Neural progenitor cell (in vitro differentiated cells): Measurements from ENCODE around the gene TIMP3. TPM values are rescaled to one million over a fixed set of nuclear protein-coding genes. Genes with fewer than 3 reads are reported as not detected.
A peak's percentile ranks its signal among the peaks of the same experiment; 100 is the strongest.
"Not testable (repeated sequence)": the region's sequence is repeated elsewhere in the genome, so short reads cannot be mapped to it uniquely, and the experiment has no call there.

Experiments used
- DNase-seq: peaks from one replicate; pipeline ENCODE4 v3.0.0-alpha.2; 2016; ENCODE audit warnings: low spot score
- H2AFZ ChIP-seq: fragments of 200-600 bp; sonication (generic); replicated peaks from 2 replicates; pipeline ENCODE4 v1.6.1; 2016; ENCODE audit warnings: antibody characterized with exemption
- H3F3A ChIP-seq: fragments of 200-600 bp; sonication (generic); 2 replicates; pipeline ENCODE4 v1.6.1; 2016; ENCODE audit warnings: antibody characterized with exemption, low read depth
- H3K27ac ChIP-seq: fragments of 200-600 bp; sonication (generic); 2 replicates; pipeline ENCODE4 v1.5.1; 2016; ENCODE audit warnings: mild to moderate bottlenecking
- H3K27me3 ChIP-seq: fragments of 200-600 bp; sonication (generic); 2 replicates; pipeline ENCODE4 v1.6.1; 2016; ENCODE audit warnings: mild to moderate bottlenecking, moderate library complexity
- H3K36me3 ChIP-seq: fragments of 200-600 bp; sonication (generic); 2 replicates; pipeline ENCODE4 v1.5.1; 2016
- H3K4me1 ChIP-seq: fragments of 200-600 bp; sonication (generic); 2 replicates; pipeline ENCODE4 v1.6.1; 2016; ENCODE audit warnings: mixed run types
- H3K4me2 ChIP-seq: fragments of 200-600 bp; sonication (generic); 2 replicates; pipeline ENCODE4 v1.6.1; 2016
- H3K4me3 ChIP-seq: fragments of 200-600 bp; sonication (generic); 2 replicates; pipeline ENCODE4 v1.5.1; 2016
- H3K79me2 ChIP-seq: fragments of 200-600 bp; sonication (generic); 2 replicates; pipeline ENCODE4 v1.6.1; 2016; ENCODE audit warnings: low read depth
- H3K9ac ChIP-seq: fragments of 200-600 bp; sonication (generic); 2 replicates; pipeline ENCODE4 v1.6.1; 2016
- H3K9me3 ChIP-seq: fragments of 200-600 bp; sonication (generic); 2 replicates; pipeline ENCODE4 v1.5.1; 2016; ENCODE audit warnings: low read depth
- H4K20me1 ChIP-seq: fragments of 200-600 bp; sonication (generic); 2 replicates; pipeline ENCODE4 v1.6.1; 2016; ENCODE audit warnings: low read depth
- H3K27ac Mint-ChIP-seq: 3 replicates; pipeline ENCODE4 v1.8.0; 2021; ENCODE audit warnings: mixed read lengths
- H3K27me3 Mint-ChIP-seq: 2 replicates; pipeline ENCODE4 v1.8.0; 2022; ENCODE audit warnings: low read depth, mild to moderate bottlenecking, inconsistent platforms, moderate library complexity, mixed read lengths; ENCODE audit not compliant: insufficient read depth
- H3K36me3 Mint-ChIP-seq: 3 replicates; pipeline ENCODE4 v1.8.0; 2021; ENCODE audit warnings: mixed read lengths
- H3K4me1 Mint-ChIP-seq: 3 replicates; pipeline ENCODE4 v1.8.0; 2021; ENCODE audit warnings: mixed read lengths
- H3K4me3 Mint-ChIP-seq: 3 replicates; pipeline ENCODE4 v1.8.0; 2021; ENCODE audit warnings: mild to moderate bottlenecking, moderate library complexity, mixed read lengths
- H3K9me3 Mint-ChIP-seq: 3 replicates; pipeline ENCODE4 v1.8.0; 2020; ENCODE audit warnings: mixed read lengths
- CTCF ChIP-seq: fragments of 200-600 bp; sonication (generic); IDR thresholded peaks from 2 replicates; pipeline ENCODE4 v1.5.1; 2017; ENCODE audit warnings: antibody characterized with exemption, mild to moderate bottlenecking
- EZH2 ChIP-seq: fragments of 200-600 bp; sonication (generic); IDR thresholded peaks from 2 replicates; pipeline ENCODE4 v1.6.1; 2017; ENCODE audit warnings: antibody characterized with exemption, mild to moderate bottlenecking, moderate library complexity
- EZH2phosphoT487 ChIP-seq: fragments of 200-600 bp; sonication (generic); IDR thresholded peaks from 2 replicates; pipeline ENCODE4 v1.6.1; 2017; ENCODE audit warnings: antibody characterized with exemption
- total RNA-seq: library from RNA; depleted of rRNA; stranded (reverse); fragments of >200 nt; gene quantifications from 2 replicates; pipeline ENCODE4 v1.2.3, GENCODE V29; 2015; ENCODE audit warnings: low replicate concordance

Gene TIMP3
- total RNA-seq, 1 donor from 2014 or later = 6.3 TPM

GRCh38 chr22:32866953-32867352 lies 65.4 kb downstream of the TIMP3 start:
- H3K4me2 ChIP-seq = no peak overlapping the region
- no peaks in the 10 kb centered on the region for H3F3A ChIP-seq
- no peaks in the 10 kb centered on the region for H3K4me1 ChIP-seq
- Mint-ChIP-seq H3K4me1 (peaks cover 6% of the 10 kb centered on the region), H3K36me3 (no peaks in the 10 kb centered on the region), H3K27me3 (peaks cover 8% of the 10 kb centered on the region), H3K27ac (no peak overlapping the region), H3K4me3 (no peak overlapping the region), H3K9me3 (no peaks in the 10 kb centered on the region)
- no peak overlapping the region for H3K9ac ChIP-seq
- no peak overlapping the region for H3K27ac ChIP-seq
- no peaks in the 10 kb centered on the region for H4K20me1 ChIP-seq
- no peak overlapping the region for H2AFZ ChIP-seq
- H3K9me3 ChIP-seq = no peaks in the 10 kb centered on the region
- no peaks in the 10 kb centered on the region for H3K79me2 ChIP-seq
- DNase-seq = no peak
- no peak overlapping the region for H3K4me3 ChIP-seq
- no peaks in the 10 kb centered on the region for H3K36me3 ChIP-seq
- TF ChIP-seq CTCF = no peak
- TF ChIP-seq EZH2 = no peak
- TF ChIP-seq EZH2phosphoT487 = no peak
- no peaks in the 10 kb centered on the region for H3K27me3 ChIP-seq

GRCh38 chr22:32868946-32869345 lies 67.4 kb downstream of the TIMP3 start:
- Histone ChIP-seq H3K9me3 (no peaks in the 10 kb centered on the region), H3K9ac (no peak overlapping the region), H3K36me3 (no peaks in the 10 kb centered on the region), H3K79me2 (no peaks in the 10 kb centered on the region), H3K27ac (no peak overlapping the region), H2AFZ (no peak overlapping the region), H3F3A (no peaks in the 10 kb centered on the region), H3K4me1 (no peaks in the 10 kb centered on the region), H3K27me3 (no peaks in the 10 kb centered on the region), H4K20me1 (no peaks in the 10 kb centered on the region), H3K4me2 (no peak overlapping the region), H3K4me3 (no peak overlapping the region)
- no peaks in the 10 kb centered on the region for H3K36me3 Mint-ChIP-seq
- no peaks in the 10 kb centered on the region for H3K4me1 Mint-ChIP-seq
- peak overlapping the region; percentile 38 for H3K27ac Mint-ChIP-seq
- peaks cover 8% of the 10 kb centered on the region for H3K27me3 Mint-ChIP-seq
- no peak overlapping the region for H3K4me3 Mint-ChIP-seq
- no peak for TF ChIP-seq CTCF
- no peak for TF ChIP-seq EZH2
- TF ChIP-seq EZH2phosphoT487 = no peak
- no peaks in the 10 kb centered on the region for H3K9me3 Mint-ChIP-seq
- DNase-seq = no peak

- Histone ChIP-seq H3K27me3 (no peaks in the 10 kb centered on the region), H4K20me1 (no peaks in the 10 kb centered on the region), H3K27ac (no peak overlapping the region), H3K4me3 (no peak overlapping the region), H3K36me3 (no peaks in the 10 kb centered on the region), H3K79me2 (no peaks in the 10 kb centered on the region), H2AFZ (no peak overlapping the region), H3K4me2 (no peak overlapping the region), H3K9ac (no peak overlapping the region), H3K4me1 (no peaks in the 10 kb centered on the region), H3F3A (no peaks in the 10 kb centered on the region), H3K9me3 (no peaks in the 10 kb centered on the region)
- H3K9me3 Mint-ChIP-seq = no peaks in the 10 kb centered on the region
- H3K36me3 Mint-ChIP-seq = no peaks in the 10 kb centered on the region
- H3K27ac Mint-ChIP-seq = no peak overlapping the region
- peaks cover 4% of the 10 kb centered on the region for H3K27me3 Mint-ChIP-seq
- TF ChIP-seq EZH2phosphoT487 = no peak
- no peak for TF ChIP-seq CTCF
- no peak for TF ChIP-seq EZH2
- no peaks in the 10 kb centered on the region for H3K4me1 Mint-ChIP-seq
- no peak overlapping the region for H3K4me3 Mint-ChIP-seq
- DNase-seq = no peak
Measured at GRCh38 chr22:32870474-32870873, 69.0 kb downstream of the TIMP3 start.

GRCh38 chr22:32873604-32874003 lies 72.1 kb downstream of the TIMP3 start:
- not testable (repeated sequence) for H3K9ac ChIP-seq, H2AFZ ChIP-seq, H3K4me2 ChIP-seq, H3K27ac ChIP-seq, H3K79me2 ChIP-seq, H3K4me3 Mint-ChIP-seq, H3K9me3 Mint-ChIP-seq, DNase-seq, H3K4me1 ChIP-seq, H3K4me1 Mint-ChIP-seq, H3F3A ChIP-seq, H3K27ac Mint-ChIP-seq, H3K36me3 Mint-ChIP-seq, H3K27me3 Mint-ChIP-seq, H4K20me1 ChIP-seq, H3K9me3 ChIP-seq, H3K36me3 ChIP-seq, H3K27me3 ChIP-seq, H3K4me3 ChIP-seq
